ENCODE measurements around the gene SIVA1.

SIVA1 gene

GRCh38 chr14:104804481-104805325 is 51.8 kb downstream of the SIVA1 start:
- no peak for TF ChIP-seq ZNF274 (IDR thresholded peaks at IDR 0.05; ENCODE audit: low read depth, low read length)
- no peak overlapping the region for H3K4me3 ChIP-seq (ENCODE audit: low read length)

DNA sequence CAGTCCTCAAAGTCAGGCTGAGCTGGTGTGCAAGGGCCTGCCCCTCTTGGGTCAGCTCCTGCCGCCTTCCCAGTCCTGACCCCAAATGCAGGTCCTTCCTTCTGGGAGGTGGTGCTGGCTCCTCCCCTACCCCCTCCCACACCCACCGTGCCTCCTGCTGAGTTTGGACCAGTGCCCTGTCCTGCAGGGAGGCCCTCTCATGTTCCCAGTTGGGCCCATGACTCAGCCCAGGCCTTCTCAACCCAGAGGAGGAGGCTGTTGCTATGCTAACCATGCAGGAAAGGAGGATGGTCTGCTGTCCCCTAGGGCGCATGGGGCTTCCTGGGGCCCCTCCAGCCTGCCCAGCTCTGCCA is 52.4 kb downstream of the SIVA1 start:
- TF ChIP-seq ZNF274 (IDR thresholded peaks at IDR 0.05; ENCODE audit: low read depth, low read length), result no peak
- no peak overlapping the region for H3K4me3 ChIP-seq (ENCODE audit: low read length)

- no peak overlapping the region for H3K4me3 ChIP-seq (ENCODE audit: low read length)
- TF ChIP-seq ZNF274 (IDR thresholded peaks at IDR 0.05; ENCODE audit: low read depth, low read length), result no peak
These were observed 53.1 kb downstream of the SIVA1 start for GRCh38 chr14:104805941-104806624.

GRCh38 chr14:104806625-104807465 is 53.9 kb downstream of the SIVA1 start:
- no peak for TF ChIP-seq ZNF274 (IDR thresholded peaks at IDR 0.05; ENCODE audit: low read depth, low read length)
- H3K4me3 ChIP-seq (ENCODE audit: low read length), result no peak overlapping the region

- H3K4me3 ChIP-seq (ENCODE audit: low read length), result no peak overlapping the region
- no peak for TF ChIP-seq ZNF274 (IDR thresholded peaks at IDR 0.05; ENCODE audit: low read depth, low read length)
These were observed 55.5 kb downstream of the SIVA1 start for GRCh38 chr14:104808456-104808855.

Data from GM08714 (cell line).